SK-N-SH treated with all-trans-retinoic acid at 6 μM for 48 hours (cell line): ENCODE measurements around the gene R3HDM4.

Experiments used
- ARNTL ChIP-seq: fragments of 450-650 bp; formaldehyde crosslinking; IDR thresholded peaks from 2 replicates; pipeline ENCODE4 v1.5.0; 2020; ENCODE audit warnings: low read depth, mild to moderate bottlenecking, moderate library complexity, borderline replicate concordance
- CREB5 ChIP-seq: fragments of 250-450 bp; sonication (Bioruptor Pico); IDR thresholded peaks from 2 replicates; pipeline ENCODE4 v1.5.1; 2020; ENCODE audit warnings: low read depth, mild to moderate bottlenecking, moderate library complexity
- CSRNP3 ChIP-seq: fragments of 250-450 bp; sonication (Bioruptor Pico); IDR thresholded peaks from 2 replicates; pipeline ENCODE4 v1.5.1; 2021; ENCODE audit warnings: mild to moderate bottlenecking, moderate library complexity
- ISL1 ChIP-seq: fragments of 250-450 bp; sonication (Bioruptor Pico); IDR thresholded peaks from 2 replicates; pipeline ENCODE4 v2.1.2; 2022; ENCODE audit warnings: mild to moderate bottlenecking, moderate library complexity
- OSR1 ChIP-seq: fragments of 250-450 bp; sonication (Bioruptor Pico); IDR thresholded peaks from 2 replicates; pipeline ENCODE4 v1.8.0; 2022; ENCODE audit warnings: moderate library complexity, mild to moderate bottlenecking, inconsistent platforms
- PATZ1 ChIP-seq: fragments of 250-450 bp; sonication (Bioruptor Pico); IDR thresholded peaks from 2 replicates; pipeline ENCODE4 v1.8.0; 2020; ENCODE audit warnings: mild to moderate bottlenecking, moderate library complexity, borderline replicate concordance
- POU6F1 ChIP-seq: fragments of 250-450 bp; sonication (Bioruptor Pico); IDR thresholded peaks from 2 replicates; pipeline ENCODE4 v1.8.0; 2021; ENCODE audit warnings: low read depth, mild to moderate bottlenecking, moderate library complexity, borderline replicate concordance
- RARB ChIP-seq: fragments of 250-450 bp; sonication (Bioruptor Pico); IDR thresholded peaks from 2 replicates; pipeline ENCODE4 v1.8.0; 2021; ENCODE audit warnings: mild to moderate bottlenecking, moderate library complexity
- SNAI2 ChIP-seq: fragments of 250-450 bp; sonication (Bioruptor Pico); IDR thresholded peaks from 2 replicates; pipeline ENCODE4 v1.5.0; 2020; ENCODE audit warnings: mild to moderate bottlenecking, moderate library complexity
- TCF4 ChIP-seq: fragments of 250-450 bp; sonication (Bioruptor Pico); IDR thresholded peaks from 2 replicates; pipeline ENCODE4 v1.8.0; 2021; ENCODE audit warnings: mild to moderate bottlenecking, moderate library complexity, borderline replicate concordance
- TSHZ2 ChIP-seq: fragments of 250-450 bp; sonication (Bioruptor Pico); IDR thresholded peaks from 2 replicates; pipeline ENCODE4 v1.5.0; 2020; ENCODE audit warnings: mild to moderate bottlenecking, moderate library complexity
- ZC3H10 ChIP-seq: fragments of 250-450 bp; sonication (Bioruptor Pico); IDR thresholded peaks from 2 replicates; pipeline ENCODE4 v1.5.1; 2021; ENCODE audit warnings: mild to moderate bottlenecking, moderate library complexity
- ZFP3 ChIP-seq: fragments of 250-450 bp; sonication (Bioruptor Pico); IDR thresholded peaks from 2 replicates; pipeline ENCODE4 v1.5.0; 2020; ENCODE audit warnings: mild to moderate bottlenecking, moderate library complexity

- TF ChIP-seq RARB (no peak), ARNTL (CRISPR knock-in tag) (no peak), SNAI2 (CRISPR knock-in tag) (no peak), TCF4 (CRISPR knock-in tag) (no peak), PATZ1 (CRISPR knock-in tag) (no peak), ZFP3 (CRISPR knock-in tag) (no peak), CREB5 (CRISPR knock-in tag) (no peak), ZC3H10 (CRISPR knock-in tag) (no peak), CSRNP3 (CRISPR knock-in tag) (no peak), POU6F1 (CRISPR knock-in tag) (no peak), ISL1 (CRISPR knock-in tag) (no peak), OSR1 (CRISPR knock-in tag) (no peak), TSHZ2 (no peak)
Measured at GRCh38 chr19:858284-858683, 54.7 kb downstream of the R3HDM4 start.
